CD4-positive, alpha-beta T cell (primary cell): ENCODE measurements around the gene B4GALT5. TPM values are rescaled to one million over a fixed set of nuclear protein-coding genes. Genes with fewer than 3 reads are reported as not detected.

Experiments used
- ATAC-seq: fragments of 200-7000 bp; cut with Tn5 transposase; one replicate; pipeline ENCODE4 v1.10.0; 2022; ENCODE audit warnings: mild to moderate bottlenecking; ENCODE audit not compliant: poor library complexity
- CTCF ChIA-PET: fragments of 350-600 bp; sonication (Branson Sonifier 250); formaldehyde crosslinking; loops from one replicate; lab custom pipeline; 2021; ENCODE audit warnings: antibody characterized with exemption, inconsistent platforms; lab: Charles Lee
- POLR2A ChIA-PET: fragments of 350-600 bp; sonication (Branson Sonifier 250); formaldehyde crosslinking; loops from one replicate; lab custom pipeline; 2021; ENCODE audit warnings: antibody characterized with exemption, inconsistent platforms; lab: Charles Lee
- DNase-seq, 14 experiments: peaks; one replicate each; pipeline ENCODE4 v3.0.0-alpha.2; 2013 to 2020; ENCODE audit warnings: mixed read lengths in 2 of 14
- H3K27ac ChIP-seq, 2 donors: one replicate each; pipeline versions ENCODE4 v1.5.1 to v1.7.0; 2013; ENCODE audit warnings: low read length in 2 of 2, low read depth in 1 of 2, mild to moderate bottlenecking in 1 of 2
- H3K27me3 ChIP-seq, 2 experiments: 1 replicate in 1 of 2; 2 replicates in 1 of 2; pipeline versions ENCODE4 v1.6.1 to v1.7.0; 2013; ENCODE audit warnings: low read length in 2 of 2, control low read depth in 1 of 2, mild to moderate bottlenecking in 1 of 2, moderate library complexity in 1 of 2; ENCODE audit not compliant: insufficient read depth in 2 of 2, control insufficient read depth in 1 of 2
- H3K36me3 ChIP-seq: one replicate; pipeline ENCODE4 v1.6.1; 2013; ENCODE audit warnings: low read length, control low read depth; ENCODE audit not compliant: insufficient read depth
- H3K4me1 ChIP-seq: one replicate; pipeline ENCODE4 v1.6.1; 2013; ENCODE audit warnings: low read length, control low read depth; ENCODE audit not compliant: insufficient read depth
- H3K4me3 ChIP-seq: one replicate; pipeline ENCODE4 v1.5.1; 2013; ENCODE audit warnings: mild to moderate bottlenecking, low read length, moderate library complexity
- H3K9me3 ChIP-seq, 2 experiments: 1 replicate in 1 of 2; 2 replicates in 1 of 2; pipeline versions ENCODE4 v1.6.1 to v1.7.0; 2013; ENCODE audit warnings: low read length in 2 of 2, mild to moderate bottlenecking in 2 of 2, control low read depth in 1 of 2, moderate library complexity in 1 of 2; ENCODE audit not compliant: control insufficient read depth in 1 of 2, insufficient read depth in 1 of 2
- H3K27ac Mint-ChIP-seq: one replicate; pipeline ENCODE4 v1.8.0; 2020; ENCODE audit warnings: mixed read lengths
- H3K27me3 Mint-ChIP-seq: one replicate; pipeline ENCODE4 v1.8.0; 2021; ENCODE audit warnings: mixed read lengths
- H3K36me3 Mint-ChIP-seq: one replicate; pipeline ENCODE4 v1.8.0; 2021; ENCODE audit warnings: low read depth, mixed read lengths
- H3K4me1 Mint-ChIP-seq: one replicate; pipeline ENCODE4 v1.8.0; 2021; ENCODE audit warnings: low read depth, mixed read lengths
- H3K4me3 Mint-ChIP-seq: one replicate; pipeline ENCODE4 v1.8.0; 2020; ENCODE audit warnings: mild to moderate bottlenecking, mixed read lengths
- H3K9me3 Mint-ChIP-seq: one replicate; pipeline ENCODE4 v1.8.0; 2020; ENCODE audit warnings: mixed read lengths
- CTCF ChIP-seq: fragments of 200-600 bp; IDR thresholded peaks from one replicate; pipeline ENCODE4 v1.8.0; 2022; ENCODE audit warnings: antibody characterized with exemption, mild to moderate bottlenecking
- intact Hi-C, 2 experiments: fragments of 100-400 bp; cut with DNase I in 1 of 2; cut with micrococcal nuclease in 1 of 2; formaldehyde crosslinking; loops; one replicate each; pipeline versions ENCODE4 v1.15.1 to v1.9.0; 2023 to 2025; cut with DNase I, micrococcal nuclease
- total RNA-seq, 174 experiments: library from RNA in 2 of 174; stranded (reverse) in 2 of 174; gene quantifications; one replicate each; pipeline ENCODE4 v1.2.3 and lab custom pipeline; 2021 to 2026

The B4GALT5 gene
- total RNA-seq, 2 experiments from 2014 or later = 3.1 to 3.2 TPM

- CTCF ChIA-PET = no interaction called here
- Histone ChIP-seq H3K27ac (no peak overlapping the region), H3K36me3 (peaks cover 35% of the 10 kb centered on the region), H3K4me3 (no peak overlapping the region), H3K9me3 (no peaks in the 10 kb centered on the region), H3K27me3 (no peaks in the 10 kb centered on the region), H3K4me1 (no peaks in the 10 kb centered on the region)
- DNase-seq (no peak), ATAC-seq (no peak)
- Mint-ChIP-seq H3K27me3 (no peaks in the 10 kb centered on the region), H3K4me1 (no peaks in the 10 kb centered on the region), H3K4me3 (no peak overlapping the region), H3K9me3 (no peaks in the 10 kb centered on the region), H3K27ac (no peak overlapping the region), H3K36me3 (peaks cover 72% of the 10 kb centered on the region)
- intact Hi-C loops = no loop called here
- POLR2A ChIA-PET = no interaction called here
- no peak for TF ChIP-seq CTCF
Observed at GRCh38 chr20:49646126-49646525, 67.6 kb downstream of the B4GALT5 start.

GRCh38 chr20:49644980-49645565 is 68.6 kb downstream of the B4GALT5 start:
- no peak overlapping the region for H3K4me3 ChIP-seq
- no peaks in the 10 kb centered on the region for H3K4me1 ChIP-seq
- POLR2A ChIA-PET = no interaction called here
- intact Hi-C loops = no loop called here
- CTCF ChIA-PET = no interaction called here
- peaks cover 82% of the 10 kb centered on the region for H3K36me3 Mint-ChIP-seq
- H3K27me3 Mint-ChIP-seq = no peaks in the 10 kb centered on the region
- DNase-seq (no peak), ATAC-seq (no peak)
- no peak for TF ChIP-seq CTCF
- H3K4me3 Mint-ChIP-seq = no peak overlapping the region
- H3K27me3 ChIP-seq = no peaks in the 10 kb centered on the region
- H3K27ac Mint-ChIP-seq = no peak overlapping the region
- no peak overlapping the region for H3K27ac ChIP-seq
- H3K9me3 Mint-ChIP-seq = no peaks in the 10 kb centered on the region
- no peaks in the 10 kb centered on the region for H3K9me3 ChIP-seq
- H3K36me3 ChIP-seq = peaks cover 44% of the 10 kb centered on the region
- no peaks in the 10 kb centered on the region for H3K4me1 Mint-ChIP-seq

- no peak overlapping the region for H3K27ac Mint-ChIP-seq
- no peaks in the 10 kb centered on the region for H3K27me3 Mint-ChIP-seq
- Histone ChIP-seq H3K9me3 (no peaks in the 10 kb centered on the region), H3K27me3 (no peaks in the 10 kb centered on the region), H3K36me3 (peaks cover 50% of the 10 kb centered on the region), H3K4me1 (no peaks in the 10 kb centered on the region), H3K4me3 (no peak overlapping the region), H3K27ac (no peak overlapping the region)
- no peak for DNase-seq
- no peaks in the 10 kb centered on the region for H3K4me1 Mint-ChIP-seq
- no peaks in the 10 kb centered on the region for H3K9me3 Mint-ChIP-seq
- no peak for TF ChIP-seq CTCF
- peaks cover 86% of the 10 kb centered on the region for H3K36me3 Mint-ChIP-seq
- ChIA-PET CTCF (interaction anchor here (1.0 kb wide), 1 partner anchor 155 kb away, joined by 3 read pairs; no protein-coding TSS in a partner anchor), POLR2A (no interaction called here)
- ATAC-seq = no peak
- H3K4me3 Mint-ChIP-seq = no peak overlapping the region
- intact Hi-C loops = no loop called here
Observed at GRCh38 chr20:49642816-49643215, 70.9 kb downstream of the B4GALT5 start.
